Activated CD8-positive, alpha-beta memory T cell treated with anti-CD3 and anti-CD28 coated beads, Interleukin-2, amount 50 U/mL, for 48 hours (primary cell): ENCODE data around the gene RTN1.

Experiments
- DNase-seq: peaks from one replicate; pipeline ENCODE4 v3.0.0-alpha.2; 2020

RTN1 gene

GRCh38 chr14:59849411-59850130, 21.0 kb downstream of the RTN1 start:
- no peak for DNase-seq

DNA sequence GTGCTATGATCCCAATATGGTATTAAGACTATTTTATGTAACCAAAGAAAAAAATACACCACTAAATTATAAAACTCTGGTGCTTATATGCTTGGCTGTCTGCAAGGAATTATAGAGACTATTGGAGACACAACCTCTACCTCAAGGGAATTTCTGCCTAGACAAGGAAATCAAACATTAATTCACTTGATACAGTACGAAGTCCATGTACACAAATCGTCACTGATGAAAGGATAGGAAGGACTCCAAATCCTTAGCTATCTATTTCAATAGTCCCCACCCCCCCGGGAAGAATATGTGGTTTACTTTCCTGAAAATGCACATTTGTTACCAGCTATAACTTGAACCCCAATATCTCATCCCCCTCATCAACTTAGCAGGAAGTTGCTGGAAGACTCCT, 21.9 kb downstream of the RTN1 start:
- DNase-seq, result no peak

GRCh38 chr14:59847711-59848110, 22.9 kb downstream of the RTN1 start:
- no peak for DNase-seq

GRCh38 chr14:59846595-59846994, 24.0 kb downstream of the RTN1 start:
- no peak for DNase-seq

- DNase-seq, result no peak
Observed at GRCh38 chr14:59845245-59845644, 25.3 kb downstream of the RTN1 start.

- DNase-seq, result no peak
Observed at GRCh38 chr14:59844186-59844812, 26.3 kb downstream of the RTN1 start.

DNA sequence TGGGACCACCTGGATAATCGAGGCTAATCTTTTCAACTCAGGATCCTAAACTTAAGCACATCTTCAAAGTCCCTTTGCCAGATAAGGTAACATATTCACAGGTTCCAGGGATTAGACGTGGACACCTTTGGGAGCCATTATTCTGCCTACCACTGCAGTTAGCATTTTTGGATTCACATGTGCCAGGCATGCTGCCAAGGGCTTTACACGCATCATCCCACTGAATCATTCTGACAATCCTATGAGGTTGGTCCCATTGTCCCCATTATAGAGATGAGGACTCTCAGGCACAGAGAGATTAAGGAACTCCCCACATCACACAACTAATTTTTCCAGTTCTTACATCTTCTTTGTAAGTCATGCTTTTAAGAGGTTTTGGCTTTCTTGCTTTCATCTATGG, 34.5 kb downstream of the RTN1 start:
- no peak for DNase-seq

DNA sequence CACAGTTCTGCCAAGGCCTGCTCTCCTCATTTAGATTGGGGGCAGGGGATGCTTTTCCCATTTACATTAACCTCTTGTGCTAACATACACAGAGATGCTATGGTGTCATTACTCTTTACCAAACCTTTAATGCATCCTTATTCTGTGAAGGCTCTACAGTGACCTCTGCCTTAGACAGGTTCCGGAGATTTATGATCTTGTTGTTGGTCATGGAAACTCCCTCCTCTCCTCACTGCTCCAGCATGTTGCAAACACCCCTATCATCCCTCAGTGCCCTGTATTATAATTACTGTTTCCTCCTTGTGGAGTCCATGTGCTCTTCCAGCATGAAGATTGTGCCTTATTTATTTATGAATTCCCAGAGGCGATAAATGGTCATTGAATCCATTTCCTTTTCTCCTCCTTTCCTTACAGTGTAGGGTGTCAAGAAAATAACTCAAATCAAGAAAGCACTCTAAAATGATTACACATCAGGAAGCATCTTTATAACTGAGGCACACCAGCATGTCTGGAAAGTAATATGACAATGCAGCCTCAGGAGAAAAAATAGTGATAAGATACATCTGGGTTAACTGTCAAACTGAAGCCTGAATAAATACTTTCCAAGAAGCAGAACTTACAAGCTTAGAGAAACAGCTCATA, 37.8 kb downstream of the RTN1 start:
- no peak for DNase-seq

GRCh38 chr14:59831121-59831730, 39.4 kb downstream of the RTN1 start:
- DNase-seq, result no peak

DNA sequence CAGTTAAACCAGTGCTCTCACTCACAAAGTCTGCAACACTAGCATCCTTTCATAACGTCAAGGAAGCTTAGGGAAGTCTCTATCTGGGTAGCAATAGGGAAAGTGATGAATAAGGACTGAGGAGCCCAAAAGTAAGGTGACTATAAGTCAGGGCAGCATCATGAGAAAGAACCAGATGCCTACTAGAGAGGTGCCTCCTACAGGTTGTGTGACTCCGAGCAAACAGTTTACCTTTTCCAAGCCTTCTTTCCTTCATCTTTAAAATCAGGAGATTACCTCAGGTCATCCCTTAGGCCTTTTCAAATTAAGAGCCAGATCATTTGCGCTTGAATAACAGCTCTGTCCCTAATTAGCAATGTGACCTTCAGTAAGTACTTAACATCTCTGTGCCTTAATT, 40.2 kb downstream of the RTN1 start:
- no peak for DNase-seq

DNA sequence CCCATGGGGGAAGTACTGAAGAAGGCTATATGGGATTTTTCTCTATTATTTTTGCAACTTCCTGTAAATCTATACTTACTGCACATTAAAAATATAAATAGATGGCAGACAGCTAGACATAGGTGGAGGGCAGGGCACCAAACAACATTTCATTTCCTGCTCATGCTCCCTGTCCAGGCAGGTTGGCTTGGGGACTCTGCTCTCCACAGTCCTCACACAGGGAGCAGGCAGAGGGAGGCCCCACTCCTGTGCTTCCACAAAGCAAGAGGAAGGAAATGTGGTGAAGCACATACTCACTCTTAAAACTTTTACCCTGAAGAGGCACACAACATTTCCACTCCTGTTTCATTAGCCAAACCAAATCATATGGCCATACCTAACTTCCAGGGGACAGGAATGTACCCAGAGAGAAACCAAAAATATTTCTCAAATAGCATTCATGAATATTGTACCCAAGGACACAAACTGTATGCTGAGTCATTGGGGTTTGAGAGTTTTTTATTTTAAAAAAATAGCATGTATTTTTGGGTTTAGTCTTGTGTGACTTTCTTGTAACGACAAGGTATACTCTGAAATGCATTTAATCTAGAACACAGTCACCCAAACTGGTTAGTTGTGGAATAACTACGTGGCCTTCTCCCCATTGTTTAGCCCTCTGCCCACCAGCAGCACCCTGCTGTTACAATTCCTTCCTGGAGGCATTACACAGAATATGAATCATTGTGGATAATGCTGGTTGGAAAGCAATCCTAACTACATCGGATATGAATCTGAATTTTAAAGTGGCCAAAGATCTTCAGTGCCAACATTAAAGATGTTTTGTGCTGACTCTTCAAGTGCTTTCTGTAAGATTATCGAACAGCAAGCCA, 40.9 kb downstream of the RTN1 start:
- DNase-seq, result no peak

DNA sequence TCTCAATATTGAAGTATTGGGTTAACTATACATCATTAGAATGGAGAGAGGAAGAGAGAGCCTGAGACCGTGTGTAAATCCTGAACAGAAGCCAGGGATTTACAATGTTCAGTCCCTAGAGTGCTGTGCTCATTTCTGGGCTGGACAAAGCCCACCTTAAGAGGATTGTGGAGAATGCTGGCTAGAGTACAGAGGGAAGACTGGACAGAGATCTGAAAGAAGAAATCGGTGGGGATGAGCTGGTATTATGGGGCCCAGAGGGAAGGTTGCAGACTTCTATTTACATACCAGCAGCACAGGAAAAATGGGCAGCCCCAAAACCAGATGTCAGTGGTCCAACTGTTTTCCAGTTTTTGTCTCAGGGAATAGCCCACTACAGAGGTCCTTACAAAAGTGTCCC, 42.3 kb downstream of the RTN1 start:
- no peak for DNase-seq

DNA sequence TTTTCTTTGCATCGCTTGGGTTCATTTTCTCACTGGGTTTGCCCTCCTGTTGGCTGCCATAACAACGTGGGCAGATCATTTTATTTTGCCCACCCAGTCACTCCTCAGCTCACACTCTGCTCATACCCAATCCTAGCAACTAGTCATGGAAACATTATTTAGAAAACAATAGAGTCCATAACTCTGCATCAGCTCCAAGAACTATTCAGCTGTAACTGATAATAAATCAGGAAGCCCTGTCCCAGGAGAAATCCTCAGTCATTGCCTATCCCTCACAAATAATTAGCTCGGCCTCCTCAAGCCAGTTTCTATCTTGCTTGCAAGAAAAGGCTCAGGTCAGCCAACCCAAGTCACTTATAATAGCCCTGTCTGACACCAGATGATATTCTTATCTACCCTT, 43.2 kb downstream of the RTN1 start:
- no peak for DNase-seq

GRCh38 chr14:59826150-59826549, 44.4 kb downstream of the RTN1 start:
- DNase-seq, result no peak

GRCh38 chr14:59823179-59823578, 47.4 kb downstream of the RTN1 start:
- DNase-seq, result no peak

GRCh38 chr14:59819446-59820088, 51.0 kb downstream of the RTN1 start:
- no peak for DNase-seq

DNA sequence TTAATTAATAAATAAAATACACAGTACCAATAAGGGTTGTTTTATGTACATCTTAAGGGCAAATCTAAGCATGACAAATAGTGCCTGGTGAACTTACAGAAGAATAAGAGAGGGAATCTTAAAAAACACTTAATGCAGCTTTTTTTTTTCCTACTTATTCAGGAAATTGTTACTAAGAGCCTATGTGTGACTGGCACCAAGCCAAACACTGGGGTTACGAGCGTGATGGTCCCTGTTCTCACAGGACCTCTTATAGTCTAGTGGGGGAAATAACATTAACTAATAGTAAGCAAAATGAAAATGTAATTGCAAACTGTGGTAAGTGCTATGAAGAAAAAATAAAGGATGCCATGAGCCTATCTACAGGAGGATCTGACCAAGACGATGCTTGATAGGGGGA, 53.6 kb downstream of the RTN1 start:
- no peak for DNase-seq

GRCh38 chr14:59814988-59815387, 55.6 kb downstream of the RTN1 start:
- no peak for DNase-seq

- DNase-seq, result no peak
Observed at GRCh38 chr14:59811815-59812214, 58.8 kb downstream of the RTN1 start.

GRCh38 chr14:59811073-59811472, 59.5 kb downstream of the RTN1 start:
- no peak for DNase-seq

DNA sequence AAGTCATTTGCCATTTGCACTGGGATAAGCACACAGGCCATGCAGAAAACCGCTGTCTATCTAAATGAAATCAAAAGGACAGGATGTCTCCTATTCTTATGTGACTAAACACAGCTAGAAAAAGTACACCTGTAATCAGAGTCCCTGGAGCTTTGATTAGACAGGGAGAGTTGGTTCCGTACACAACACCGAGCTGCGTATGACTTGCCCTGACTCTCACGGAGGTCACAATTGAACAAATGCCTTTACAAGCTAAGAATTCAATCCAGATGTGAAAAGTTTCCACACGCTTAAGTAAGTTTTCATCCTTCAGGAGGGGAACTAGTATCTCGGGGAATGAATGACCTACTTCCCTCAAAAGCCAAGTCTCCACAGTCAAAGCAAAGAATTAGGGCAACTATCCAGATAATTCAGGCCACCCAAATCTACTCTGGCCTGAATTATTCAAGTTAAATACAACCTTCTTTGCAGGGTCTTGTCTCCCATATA, 67.5 kb downstream of the RTN1 start:
- no peak for DNase-seq

DNA sequence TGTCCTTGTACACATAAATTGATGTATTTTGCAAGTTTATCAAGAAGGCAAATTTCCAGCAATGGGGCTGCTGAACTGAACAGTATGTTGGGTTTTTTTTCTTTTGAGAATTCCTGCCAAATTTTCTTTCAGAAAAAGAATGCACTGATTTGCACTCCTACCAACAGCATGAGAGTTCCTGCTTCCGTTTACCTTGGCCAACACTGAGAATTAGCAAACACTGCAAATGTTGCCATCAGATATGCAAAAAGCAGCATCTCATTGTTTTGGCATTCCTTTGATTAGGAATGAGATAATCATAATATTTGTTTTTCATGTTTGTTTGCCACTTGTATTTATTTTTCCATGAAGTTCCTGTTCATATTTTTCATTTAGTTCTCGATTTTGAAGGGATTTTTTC, 82.4 kb downstream of the RTN1 start:
- no peak for DNase-seq
